Right atrium auricular region (tissue), 2 donors: Measurements from ENCODE around the gene GLIS2. TPM values are rescaled to one million over a fixed set of nuclear protein-coding genes. Genes with fewer than 3 reads are reported as not detected.

ENCODE experiments used
- DNase-seq: peaks from one replicate; pipeline ENCODE4 v3.0.0-alpha.2; 2019; ENCODE audit warnings: low spot score
- H3K27ac ChIP-seq, 2 donors: fragments of 200-600 bp; sonication (generic); 1 replicate in 1 of 2; 2 replicates in 1 of 2; pipeline ENCODE4 v1.5.1; 2016 to 2019
- H3K27me3 ChIP-seq, 2 donors: fragments of 200-600 bp; sonication (generic); one replicate each; pipeline versions ENCODE4 v1.5.1 to v1.6.0; 2017 to 2019
- H3K36me3 ChIP-seq: fragments of 200-600 bp; sonication (generic); one replicate; pipeline ENCODE4 v1.5.1; 2016
- H3K4me1 ChIP-seq, 2 donors: fragments of 200-600 bp; sonication (generic); one replicate each; pipeline versions ENCODE4 v1.5.1 to v1.6.0; 2017 to 2019
- H3K4me3 ChIP-seq, 2 donors: fragments of 200-600 bp; sonication (generic); 1 replicate in 1 of 2; 2 replicates in 1 of 2; pipeline ENCODE4 v1.5.1; 2017 to 2019; ENCODE audit warnings: mild to moderate bottlenecking in 1 of 2, moderate library complexity in 1 of 2
- H3K9me3 ChIP-seq, 2 donors: fragments of 200-600 bp; sonication (generic); one replicate each; pipeline ENCODE4 v1.5.1; 2019
- CTCF ChIP-seq, 2 donors: fragments of 200-600 bp; sonication (generic); IDR thresholded peaks; one replicate each; pipeline ENCODE4 v1.5.1; 2019; ENCODE audit warnings: antibody characterized with exemption in 2 of 2
- total RNA-seq, 2 donors: library from RNA; depleted of rRNA; stranded (reverse); fragments of >200 nt; gene quantifications; one replicate each; pipeline ENCODE4 v1.1.0, GENCODE V29; 2016

GLIS2 gene
- total RNA-seq, 2 donors from 2014 or later, result 10.3 to 16.0 TPM

- DNase-seq, result no peak
- Histone ChIP-seq H3K9me3 (no peaks in the 10 kb centered on the region), H3K4me1 (peaks cover 0 to 49% of the 10 kb centered on the region in 2 donors), H3K36me3 (peaks cover 10% of the 10 kb centered on the region), H3K27me3 (no peaks in the 10 kb centered on the region), H3K27ac (peak overlapping the region; percentile 46 to 59), H3K4me3 (no peak overlapping the region)
- TF ChIP-seq CTCF (IDR thresholded peaks at IDR 0.05), result no peak
Observed at GRCh38 chr16:4386951-4387565, 71.2 kb downstream of the GLIS2 start.

- DNase-seq, result no peak
- no peak for TF ChIP-seq CTCF (IDR thresholded peaks at IDR 0.05)
- Histone ChIP-seq H3K27ac (peak overlapping the region; percentile 46 to 59), H3K4me3 (no peak overlapping the region), H3K9me3 (no peaks in the 10 kb centered on the region), H3K4me1 (peaks cover 0 to 55% of the 10 kb centered on the region in 2 donors), H3K27me3 (no peaks in the 10 kb centered on the region), H3K36me3 (peaks cover 3% of the 10 kb centered on the region)
Observed at GRCh38 chr16:4387781-4388180, 71.9 kb downstream of the GLIS2 start.

GRCh38 chr16:4388271-4389021 is 72.6 kb downstream of the GLIS2 start:
- H3K9me3 ChIP-seq, result no peaks in the 10 kb centered on the region
- H3K4me1 ChIP-seq, result peaks cover 0 to 59% of the 10 kb centered on the region in 2 donors
- no peak overlapping the region for H3K4me3 ChIP-seq
- TF ChIP-seq CTCF (IDR thresholded peaks at IDR 0.05), result no peak
- DNase-seq, result no peak
- no peaks in the 10 kb centered on the region for H3K36me3 ChIP-seq
- peak overlapping the region; percentile 59 to 72 for H3K27ac ChIP-seq
- H3K27me3 ChIP-seq, result no peaks in the 10 kb centered on the region

Other genes with a start within 250 kb of the GLIS2 start
- gene ADCY9, start 199.6 kb upstream of the GLIS2 start, total RNA-seq, result 10 to 100 TPM; 31.5 to 42.2 TPM
- 100 to 1,000 TPM; 295 to 466 TPM for gene SRL, start 74.0 kb upstream of the GLIS2 start, total RNA-seq
- 1 to 10 TPM; 2.0 to 2.9 TPM for gene TFAP4, start 43.0 kb upstream of the GLIS2 start, total RNA-seq
- gene PAM16, start 35.3 kb downstream of the GLIS2 start, total RNA-seq, result 10 to 100 TPM; 54.6 to 85.7 TPM
- 10 to 100 TPM; 17.9 to 39.0 TPM for gene VASN, start 55.8 kb downstream of the GLIS2 start, total RNA-seq
- gene CORO7, start 100.5 kb downstream of the GLIS2 start, total RNA-seq, result 10 to 100 TPM; 10.3 TPM
- 10 to 100 TPM; 47.6 to 50.5 TPM for gene DNAJA3, start 109.8 kb downstream of the GLIS2 start, total RNA-seq
- gene NMRAL1, start 158.6 kb downstream of the GLIS2 start, total RNA-seq, result 10 to 100 TPM; 18.7 to 36.3 TPM
- gene HMOX2, start 160.3 kb downstream of the GLIS2 start, total RNA-seq, result 100 to 1,000 TPM in 1 of 2 donors, 10 to 100 TPM in 1; 98.7 to 101 TPM
- gene CDIP1, start 222.7 kb downstream of the GLIS2 start, total RNA-seq, result 10 to 100 TPM; 29.6 to 42.9 TPM
- gene C16orf96, start 240.3 kb downstream of the GLIS2 start, total RNA-seq, result under 1 TPM in 1 of 2 donors, not detected in 1; 0.24 TPM